T-helper 2 cell treated with Interferon-gamma antibody and Interleukin-4, amounts not matched to agents 5 μg/mL and 100 μg/mL, for 36 hours (primary cell): ENCODE data around the gene KEL.
"Not testable (repeated sequence)": the region's sequence is repeated elsewhere in the genome, so short reads cannot be mapped to it uniquely, and the experiment has no call there.

Source experiments
- DNase-seq: peaks from one replicate; pipeline ENCODE4 v3.0.0; 2021; ENCODE audit warnings: low spot score
- H3K27ac Mint-ChIP-seq: one replicate; pipeline ENCODE4 v1.8.0; 2021; ENCODE audit warnings: mild to moderate bottlenecking, mixed read lengths
- H3K27me3 Mint-ChIP-seq: one replicate; pipeline ENCODE4 v1.8.0; 2021; ENCODE audit warnings: low read depth, mixed read lengths
- H3K36me3 Mint-ChIP-seq: one replicate; pipeline ENCODE4 v1.8.0; 2021; ENCODE audit warnings: low read depth, mixed read lengths
- H3K4me1 Mint-ChIP-seq: one replicate; pipeline ENCODE4 v1.8.0; 2021; ENCODE audit warnings: low read depth, mixed read lengths
- H3K4me3 Mint-ChIP-seq: one replicate; pipeline ENCODE4 v1.8.0; 2022; ENCODE audit warnings: mild to moderate bottlenecking, moderate library complexity, mixed read lengths
- H3K9me3 Mint-ChIP-seq: one replicate; pipeline ENCODE4 v1.8.0; 2021; ENCODE audit warnings: mixed read lengths

KEL gene

GRCh38 chr7:142978402-142978801, 16.2 kb upstream of the KEL start:
- not testable (repeated sequence) for H3K9me3 Mint-ChIP-seq, H3K4me1 Mint-ChIP-seq, H3K27ac Mint-ChIP-seq, H3K4me3 Mint-ChIP-seq, H3K36me3 Mint-ChIP-seq, DNase-seq
- peaks cover 25% of the 10 kb centered on the region for H3K27me3 Mint-ChIP-seq

GRCh38 chr7:142974626-142975025, 12.5 kb upstream of the KEL start:
- Mint-ChIP-seq H3K9me3 (peaks cover 5% of the 10 kb centered on the region), H3K36me3 (no peaks in the 10 kb centered on the region), H3K27ac (no peak overlapping the region), H3K27me3 (peaks cover 9% of the 10 kb centered on the region), H3K4me3 (no peak overlapping the region), H3K4me1 (no peaks in the 10 kb centered on the region)
- no peak for DNase-seq

DNA sequence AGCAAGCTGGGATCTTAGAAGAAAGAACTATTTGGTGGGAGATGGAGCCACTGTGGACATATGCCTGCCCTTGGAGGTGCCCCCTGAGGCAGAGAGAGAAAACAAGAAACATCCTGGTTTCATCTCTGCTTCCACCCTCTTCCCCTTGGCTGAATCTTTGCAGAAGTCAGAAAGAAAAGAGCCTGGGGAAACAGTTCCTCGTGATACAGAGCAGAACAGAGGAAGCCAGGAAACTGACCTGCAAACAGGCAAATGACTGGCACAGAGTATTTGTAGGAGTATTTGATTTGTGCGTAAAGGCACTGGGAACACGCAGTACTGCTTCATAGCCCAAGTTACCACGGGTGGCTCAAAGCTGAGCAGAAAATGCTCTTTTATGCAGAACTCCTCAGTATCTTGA, 7.0 kb upstream of the KEL start:
- no peak overlapping the region for H3K27ac Mint-ChIP-seq
- peaks cover 9% of the 10 kb centered on the region for H3K27me3 Mint-ChIP-seq
- DNase-seq: no peak
- H3K4me3 Mint-ChIP-seq: no peak overlapping the region
- no peaks in the 10 kb centered on the region for H3K4me1 Mint-ChIP-seq
- no peaks in the 10 kb centered on the region for H3K36me3 Mint-ChIP-seq
- no peaks in the 10 kb centered on the region for H3K9me3 Mint-ChIP-seq

DNA sequence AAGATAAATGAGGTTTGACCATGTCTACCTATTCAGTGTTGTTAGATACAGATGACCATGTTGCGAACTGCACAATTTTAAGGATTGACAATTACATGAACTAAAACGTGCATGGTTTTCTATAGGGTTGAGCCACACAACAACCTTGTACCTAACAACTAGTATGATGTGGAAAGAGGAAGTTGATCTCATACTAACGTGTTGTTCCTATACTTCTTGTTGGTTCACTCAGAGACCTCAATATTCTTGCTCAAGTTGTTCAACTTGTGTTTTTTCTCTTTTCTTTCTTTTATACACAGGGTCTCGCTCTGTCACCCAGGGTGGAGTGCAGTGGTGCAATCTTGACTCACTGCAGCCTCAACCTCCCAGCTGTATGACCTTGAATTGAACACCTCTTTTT, 6.1 kb upstream of the KEL start:
- no peaks in the 10 kb centered on the region for H3K4me1 Mint-ChIP-seq
- H3K4me3 Mint-ChIP-seq: no peak overlapping the region
- no peak for DNase-seq
- H3K36me3 Mint-ChIP-seq: no peaks in the 10 kb centered on the region
- no peaks in the 10 kb centered on the region for H3K9me3 Mint-ChIP-seq
- peaks cover 13% of the 10 kb centered on the region for H3K27me3 Mint-ChIP-seq
- H3K27ac Mint-ChIP-seq: no peak overlapping the region

DNA sequence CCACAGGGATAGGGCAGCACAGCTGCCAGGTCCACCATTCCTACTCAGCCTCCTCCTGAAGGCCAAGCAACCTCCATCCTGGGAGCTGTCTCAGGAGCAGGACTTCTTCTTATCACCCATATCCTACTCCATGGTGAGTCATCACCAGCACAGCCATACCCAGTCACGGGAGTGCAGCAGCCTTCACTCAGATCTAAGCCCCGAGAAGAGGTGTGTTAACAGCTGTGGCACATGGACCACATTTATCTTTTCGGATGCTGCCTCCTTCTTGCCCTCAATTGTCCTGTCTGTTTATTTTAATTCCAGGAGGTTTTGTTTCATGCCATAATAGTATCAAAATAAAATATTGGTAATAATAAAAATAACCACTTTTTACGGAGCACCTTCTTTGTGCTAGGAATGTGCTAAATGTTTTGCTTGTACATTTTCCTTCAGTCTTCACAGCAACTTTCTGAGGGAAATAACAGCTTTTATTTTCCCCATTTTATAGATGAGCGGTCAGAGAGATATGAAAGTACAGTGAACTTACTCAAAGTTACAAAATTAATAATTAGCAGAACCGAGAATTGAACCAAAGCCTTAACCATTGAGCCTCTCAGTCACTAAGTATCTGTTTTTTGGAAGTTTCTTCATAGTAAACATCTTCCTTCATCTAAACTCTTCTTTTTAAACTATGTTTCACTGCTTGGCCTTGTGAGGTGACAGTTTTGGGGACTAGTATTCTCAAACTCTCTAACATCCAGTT, 2.5 kb upstream of the KEL start:
- no peak for DNase-seq
- no peak overlapping the region for H3K27ac Mint-ChIP-seq
- H3K36me3 Mint-ChIP-seq: no peaks in the 10 kb centered on the region
- no peaks in the 10 kb centered on the region for H3K4me1 Mint-ChIP-seq
- H3K9me3 Mint-ChIP-seq: no peaks in the 10 kb centered on the region
- H3K27me3 Mint-ChIP-seq: peaks cover 16% of the 10 kb centered on the region
- H3K4me3 Mint-ChIP-seq: no peak overlapping the region

DNA sequence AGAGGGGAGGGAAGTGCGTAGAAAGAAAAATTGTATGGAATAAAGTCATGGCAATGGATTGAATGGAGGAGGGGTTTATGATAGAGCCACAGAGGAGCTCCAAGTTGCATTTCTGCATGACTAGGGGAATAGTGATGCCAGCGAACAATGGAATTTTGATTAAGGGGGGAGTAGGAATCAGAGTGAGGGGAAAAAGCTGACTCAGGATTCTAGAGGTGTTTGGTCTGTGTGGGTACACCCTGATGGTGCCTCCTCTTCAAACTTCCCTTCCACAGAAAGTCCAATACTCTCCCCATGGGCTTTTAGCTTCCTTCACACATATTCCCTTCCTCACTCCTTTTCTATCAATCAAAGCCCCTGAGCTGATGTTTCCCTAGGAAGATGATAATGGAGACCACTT, 1.8 kb upstream of the KEL start:
- no peak overlapping the region for H3K4me3 Mint-ChIP-seq
- no peak overlapping the region for H3K27ac Mint-ChIP-seq
- H3K9me3 Mint-ChIP-seq: no peaks in the 10 kb centered on the region
- H3K27me3 Mint-ChIP-seq: peaks cover 19% of the 10 kb centered on the region
- no peaks in the 10 kb centered on the region for H3K4me1 Mint-ChIP-seq
- no peak for DNase-seq
- H3K36me3 Mint-ChIP-seq: no peaks in the 10 kb centered on the region

DNA sequence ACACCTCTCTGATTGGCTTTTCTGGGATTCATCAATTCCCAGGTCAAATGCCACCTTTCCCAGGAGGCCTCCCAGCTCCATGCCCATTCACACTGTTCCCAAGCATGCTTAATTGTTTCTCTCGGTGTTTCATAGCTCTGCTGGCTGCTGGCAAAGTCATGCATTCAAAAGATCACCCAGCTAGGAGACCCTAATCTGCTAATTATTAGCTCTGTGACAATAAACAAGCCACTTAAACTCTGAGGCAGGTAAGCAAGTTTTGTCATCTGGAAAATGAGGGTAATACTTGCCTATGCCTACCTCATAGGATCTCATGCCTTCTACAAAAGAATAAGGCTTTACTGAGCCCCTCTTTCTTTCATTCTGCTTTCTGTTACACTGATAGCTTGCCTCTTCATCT, 828 bp upstream of the KEL start:
- DNase-seq: no peak
- Mint-ChIP-seq H3K4me3 (no peak overlapping the region), H3K27ac (no peak overlapping the region), H3K27me3 (peaks cover 19% of the 10 kb centered on the region), H3K9me3 (no peaks in the 10 kb centered on the region), H3K4me1 (no peaks in the 10 kb centered on the region), H3K36me3 (no peaks in the 10 kb centered on the region)

DNA sequence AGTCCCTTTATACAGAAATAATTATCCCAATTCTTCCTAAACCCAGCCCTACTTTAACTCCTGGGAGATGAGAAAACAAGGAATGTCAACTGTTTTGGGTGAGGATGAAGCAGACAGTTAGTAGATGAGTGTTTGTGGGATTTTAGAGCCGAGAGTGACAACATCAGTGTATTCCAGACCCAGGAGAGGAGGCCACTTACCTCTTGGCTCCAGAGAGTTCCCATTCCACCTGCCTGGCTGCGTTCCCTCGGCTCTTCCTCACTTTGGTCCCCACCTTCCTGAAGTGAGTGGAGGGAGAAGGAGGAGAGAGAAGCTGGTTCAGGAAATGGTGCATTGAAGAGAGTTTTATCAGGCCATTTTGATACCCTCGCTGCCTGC, 579 bp downstream of the KEL start:
- H3K9me3 Mint-ChIP-seq: no peaks in the 10 kb centered on the region

GRCh38 chr7:142960955-142961512, 1.1 kb downstream of the KEL start:
- no peak overlapping the region for H3K27ac Mint-ChIP-seq
- H3K4me3 Mint-ChIP-seq: no peak overlapping the region
- no peaks in the 10 kb centered on the region for H3K36me3 Mint-ChIP-seq
- no peak for DNase-seq
- H3K4me1 Mint-ChIP-seq: peaks cover 2% of the 10 kb centered on the region
- peaks cover 20% of the 10 kb centered on the region for H3K27me3 Mint-ChIP-seq
- H3K9me3 Mint-ChIP-seq: peaks cover 2% of the 10 kb centered on the region

More for the DNA sequence above, 579 bp downstream of the KEL start:
- Mint-ChIP-seq H3K4me1 (peaks cover 2% of the 10 kb centered on the region), H3K27ac (no peak overlapping the region), H3K27me3 (peaks cover 19% of the 10 kb centered on the region), H3K36me3 (no peaks in the 10 kb centered on the region), H3K4me3 (no peak overlapping the region)
- no peak for DNase-seq

DNA sequence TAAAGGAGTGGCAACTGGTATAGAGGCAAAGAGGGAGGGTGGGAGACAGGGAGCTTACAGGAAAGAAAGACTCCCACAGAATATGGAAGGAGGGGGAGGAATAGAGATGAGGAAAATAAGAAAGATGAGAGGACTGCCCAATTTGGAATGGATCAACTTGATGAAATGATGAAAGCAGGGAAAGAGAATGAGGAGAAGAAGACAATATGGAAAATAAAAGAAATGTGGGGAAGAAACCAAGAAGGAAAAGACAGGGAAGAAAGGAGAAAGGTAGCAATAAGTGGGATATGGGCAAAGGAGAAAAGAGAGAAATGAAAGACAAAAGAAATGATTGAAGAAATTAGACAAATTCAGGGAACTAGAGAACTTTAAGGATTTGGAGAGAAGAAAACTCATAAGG, 3.0 kb downstream of the KEL start:
- H3K27me3 Mint-ChIP-seq: peaks cover 23% of the 10 kb centered on the region
- H3K27ac Mint-ChIP-seq: no peak overlapping the region
- H3K4me1 Mint-ChIP-seq: peaks cover 2% of the 10 kb centered on the region
- H3K9me3 Mint-ChIP-seq: peaks cover 8% of the 10 kb centered on the region
- no peak for DNase-seq
- no peaks in the 10 kb centered on the region for H3K36me3 Mint-ChIP-seq
- H3K4me3 Mint-ChIP-seq: no peak overlapping the region

GRCh38 chr7:142957723-142958122, 4.4 kb downstream of the KEL start:
- DNase-seq: no peak
- H3K27me3 Mint-ChIP-seq: peaks cover 20% of the 10 kb centered on the region
- H3K4me3 Mint-ChIP-seq: no peak overlapping the region
- H3K9me3 Mint-ChIP-seq: peaks cover 8% of the 10 kb centered on the region
- no peak overlapping the region for H3K27ac Mint-ChIP-seq
- no peaks in the 10 kb centered on the region for H3K36me3 Mint-ChIP-seq
- peaks cover 2% of the 10 kb centered on the region for H3K4me1 Mint-ChIP-seq

DNA sequence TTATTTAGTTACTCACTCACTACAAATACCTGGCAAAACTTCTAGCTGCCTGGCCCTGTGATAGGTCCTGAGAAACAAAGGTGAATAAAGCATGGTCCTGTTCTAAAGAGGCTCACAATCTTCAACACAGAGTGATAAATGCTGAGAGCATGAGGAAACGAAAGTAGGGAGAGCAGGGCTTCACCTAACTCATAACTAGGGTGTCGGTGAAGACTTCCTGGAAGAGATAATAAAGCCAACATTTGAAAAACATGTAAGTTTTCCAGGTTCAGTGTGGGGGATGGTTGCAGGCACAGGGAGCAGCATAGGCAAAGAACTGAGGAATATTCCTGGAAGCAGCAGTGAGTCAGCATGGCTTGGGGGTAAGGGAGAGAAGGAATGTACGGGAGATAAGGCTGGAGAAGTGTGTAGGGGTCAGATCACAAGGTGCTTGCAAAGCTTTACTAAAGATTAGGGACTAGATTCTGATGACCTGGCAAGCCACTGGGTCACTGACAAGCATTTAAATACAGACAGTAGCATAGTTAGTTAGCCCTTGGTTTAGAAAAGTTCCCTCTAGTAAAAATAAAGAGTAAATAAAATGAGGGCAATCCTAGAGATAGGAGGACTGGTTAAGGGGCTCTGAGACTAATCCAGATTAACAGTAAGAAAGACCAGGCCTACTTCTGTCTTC, 5.1 kb downstream of the KEL start:
- Mint-ChIP-seq H3K36me3 (no peaks in the 10 kb centered on the region), H3K9me3 (peaks cover 8% of the 10 kb centered on the region), H3K27me3 (peaks cover 20% of the 10 kb centered on the region), H3K4me3 (no peak overlapping the region), H3K27ac (no peak overlapping the region), H3K4me1 (peaks cover 2% of the 10 kb centered on the region)
- DNase-seq: no peak

- Mint-ChIP-seq H3K27ac (no peak overlapping the region), H3K4me1 (peaks cover 2% of the 10 kb centered on the region), H3K9me3 (peaks cover 8% of the 10 kb centered on the region), H3K27me3 (peaks cover 20% of the 10 kb centered on the region), H3K36me3 (no peaks in the 10 kb centered on the region), H3K4me3 (no peak overlapping the region)
- no peak for DNase-seq
Measured at GRCh38 chr7:142954680-142955268, 7.4 kb downstream of the KEL start.

GRCh38 chr7:142950235-142950634, 11.9 kb downstream of the KEL start:
- Mint-ChIP-seq H3K27ac (no peak overlapping the region), H3K4me3 (no peak overlapping the region), H3K9me3 (no peaks in the 10 kb centered on the region), H3K27me3 (peaks cover 7% of the 10 kb centered on the region), H3K4me1 (no peaks in the 10 kb centered on the region), H3K36me3 (no peaks in the 10 kb centered on the region)
- no peak for DNase-seq
